CD4-positive, alpha-beta T cell treated with Interleukin-6 at 100 ng/mL for 8 hours (primary cell): ENCODE data around the gene DDN.

Experiments
- DNase-seq: peaks from one replicate; pipeline ENCODE4 v3.0.0-alpha.2; 2020; ENCODE audit warnings: mixed read lengths, low spot score

The DDN gene

DNA sequence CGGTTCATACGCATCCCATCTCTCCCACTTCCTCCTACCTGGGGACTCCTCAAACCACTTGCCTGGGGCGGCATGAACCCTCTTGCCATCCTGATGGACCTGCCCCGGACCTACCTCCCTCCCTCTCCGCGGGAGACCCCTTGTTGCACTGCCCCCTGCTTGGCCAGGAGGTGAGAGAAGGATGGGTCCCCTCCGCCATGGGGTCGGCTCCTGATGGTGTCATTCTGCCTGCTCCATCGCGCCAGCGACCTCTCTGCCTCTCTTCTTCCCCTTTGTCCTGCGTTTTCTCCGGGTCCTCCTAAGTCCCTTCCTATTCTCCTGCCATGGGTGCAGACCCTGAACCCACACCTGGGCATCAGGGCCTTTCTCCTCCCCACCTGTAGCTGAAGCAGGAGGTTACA is 17.4 kb downstream of the DDN start:
- DNase-seq = no peak

DNA sequence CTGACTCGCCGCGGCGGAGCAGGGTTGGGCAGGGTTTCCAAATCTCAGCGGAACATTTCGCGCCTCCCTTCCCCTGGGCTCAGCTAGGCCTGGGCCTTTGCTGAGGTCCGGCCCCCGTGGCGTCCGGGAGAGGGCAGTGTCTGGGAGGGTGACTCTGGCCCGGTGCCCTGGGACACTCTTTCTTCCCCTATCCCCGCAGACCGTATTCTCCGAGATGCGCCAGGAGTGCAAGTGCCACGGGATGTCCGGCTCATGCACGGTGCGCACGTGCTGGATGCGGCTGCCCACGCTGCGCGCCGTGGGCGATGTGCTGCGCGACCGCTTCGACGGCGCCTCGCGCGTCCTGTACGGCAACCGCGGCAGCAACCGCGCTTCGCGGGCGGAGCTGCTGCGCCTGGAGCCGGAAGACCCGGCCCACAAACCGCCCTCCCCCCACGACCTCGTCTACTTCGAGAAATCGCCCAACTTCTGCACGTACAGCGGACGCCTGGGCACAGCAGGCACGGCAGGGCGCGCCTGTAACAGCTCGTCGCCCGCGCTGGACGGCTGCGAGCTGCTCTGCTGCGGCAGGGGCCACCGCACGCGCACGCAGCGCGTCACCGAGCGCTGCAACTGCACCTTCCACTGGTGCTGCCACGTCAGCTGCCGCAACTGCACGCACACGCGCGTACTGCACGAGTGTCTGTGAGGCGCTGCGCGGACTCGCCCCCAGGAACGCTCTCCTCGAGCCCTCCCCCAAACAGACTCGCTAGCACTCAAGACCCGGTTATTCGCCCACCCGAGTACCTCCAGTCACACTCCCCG is 18.0 kb downstream of the DDN start:
- DNase-seq = peak; percentile 53

GRCh38 chr12:48980389-48980952 is 18.7 kb downstream of the DDN start:
- no peak for DNase-seq

- no peak for DNase-seq
Observed at GRCh38 chr12:48979602-48980388, 19.4 kb downstream of the DDN start.

- no peak for DNase-seq
Observed at GRCh38 chr12:48978741-48979601, 20.2 kb downstream of the DDN start.

GRCh38 chr12:48978291-48978740 is 20.9 kb downstream of the DDN start, which contains the start of gene WNT1:
TSS of gene WNT1 (plus strand) at chr12:48978322. CDS start at chr12:48978651, 329 bp downstream.
- no peak for DNase-seq

DNA sequence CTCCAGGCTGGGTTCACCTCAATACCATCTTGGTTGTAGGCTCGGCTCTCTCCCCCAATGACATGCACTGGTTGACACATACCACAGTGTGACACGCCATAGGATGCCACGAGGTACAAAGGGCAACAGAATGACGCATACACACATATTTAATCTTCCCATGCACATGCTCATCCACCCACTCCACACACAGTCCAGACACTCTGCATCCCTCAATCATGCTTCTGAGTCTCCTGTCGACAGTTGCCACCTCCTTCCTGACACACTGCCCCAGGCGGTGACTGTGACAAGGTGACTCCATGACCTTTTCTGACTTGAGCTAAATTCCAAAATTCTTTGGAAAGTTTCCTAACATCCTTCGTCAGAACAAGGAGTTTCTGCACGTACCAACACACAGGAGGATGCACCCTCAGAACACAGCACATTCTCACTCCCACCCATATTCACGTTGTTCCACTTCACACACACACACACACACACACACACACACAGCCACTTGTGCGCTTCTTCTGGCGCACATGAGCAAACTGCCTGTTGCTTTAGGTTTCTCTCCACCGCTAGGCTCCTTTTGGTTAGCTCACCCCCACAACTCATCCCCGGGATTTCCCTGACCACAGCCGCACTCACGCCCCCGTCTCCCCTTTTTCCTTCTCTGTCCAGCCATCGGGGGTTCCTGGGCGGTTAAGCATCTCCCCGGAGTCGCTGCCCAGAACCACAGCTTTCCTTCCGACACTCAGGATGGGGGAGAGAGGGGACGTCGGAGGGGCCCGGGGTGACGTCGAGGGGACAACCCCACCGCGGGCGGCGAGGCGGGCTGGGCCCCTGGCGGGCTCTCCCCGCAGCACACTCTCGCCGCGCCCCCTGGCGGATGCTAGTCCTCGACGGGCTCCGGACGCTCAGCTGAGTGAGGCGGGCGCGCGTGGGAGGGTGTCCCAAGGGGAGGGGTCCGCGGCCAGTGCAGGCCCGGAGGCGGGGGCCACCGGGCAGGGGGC is 21.6 kb downstream of the DDN start:
- DNase-seq = peak; percentile 67

GRCh38 chr12:48973941-48974673 is 25.1 kb downstream of the DDN start:
- no peak for DNase-seq

DNA sequence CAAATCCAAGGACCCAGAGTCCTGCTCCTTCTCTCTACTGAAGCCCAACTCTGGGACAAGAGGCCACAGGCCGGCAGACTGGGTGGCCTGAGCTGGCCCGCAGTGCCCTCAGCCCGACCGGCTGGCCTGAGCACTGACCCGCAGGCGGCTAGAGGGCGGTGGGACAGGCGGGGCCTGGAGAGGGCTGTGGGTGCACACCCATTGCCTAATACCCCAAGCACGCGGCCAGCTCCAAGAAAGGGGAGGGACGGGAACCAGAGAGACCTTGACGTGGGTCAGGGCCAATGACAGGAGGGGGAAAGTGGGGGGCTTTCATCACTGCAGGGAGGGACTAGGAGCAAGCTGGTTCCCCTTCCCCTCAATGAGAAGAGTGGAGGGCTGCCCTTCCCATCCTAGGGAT is 25.6 kb downstream of the DDN start:
- no peak for DNase-seq

- DNase-seq = no peak
Observed at GRCh38 chr12:48972952-48973483, 26.2 kb downstream of the DDN start.

DNA sequence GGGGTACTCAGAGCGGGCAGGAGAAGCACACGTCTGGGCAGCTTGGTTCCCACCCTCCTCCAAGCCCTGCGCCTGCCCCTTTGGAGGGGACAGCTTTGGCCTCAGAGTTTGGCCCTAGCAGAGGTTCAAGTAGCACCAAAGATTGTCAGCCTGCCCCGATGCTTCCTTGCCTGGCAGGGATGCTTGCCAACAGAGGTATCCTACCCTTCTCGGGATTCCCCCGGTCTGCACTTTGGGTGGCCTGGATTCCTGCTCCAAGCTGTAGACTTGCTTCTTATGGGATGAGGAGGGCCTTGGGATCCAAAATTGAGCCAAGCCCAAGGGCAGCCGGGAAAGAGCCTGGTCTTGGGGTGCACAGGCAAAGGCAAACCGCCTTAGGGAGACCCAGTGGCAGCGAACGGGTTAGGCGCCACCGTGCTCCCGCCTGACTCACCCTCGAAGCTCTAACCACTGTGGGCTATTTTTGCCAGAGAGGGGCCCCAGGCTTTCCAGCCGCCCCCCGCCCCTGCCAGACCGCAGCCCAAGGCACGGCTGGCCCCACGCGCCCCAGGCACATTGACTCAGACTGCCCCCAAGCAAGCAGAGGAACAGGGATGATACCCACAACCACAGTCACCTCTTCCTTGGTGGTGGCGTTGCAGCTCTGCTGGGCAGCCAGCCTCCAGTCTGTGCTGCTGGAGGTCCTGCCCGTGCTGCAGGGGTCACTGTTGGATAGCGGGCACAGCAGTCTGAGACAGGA is 26.8 kb downstream of the DDN start:
- no peak for DNase-seq

- DNase-seq = no peak
Observed at GRCh38 chr12:48970702-48971334, 28.4 kb downstream of the DDN start.

DNA sequence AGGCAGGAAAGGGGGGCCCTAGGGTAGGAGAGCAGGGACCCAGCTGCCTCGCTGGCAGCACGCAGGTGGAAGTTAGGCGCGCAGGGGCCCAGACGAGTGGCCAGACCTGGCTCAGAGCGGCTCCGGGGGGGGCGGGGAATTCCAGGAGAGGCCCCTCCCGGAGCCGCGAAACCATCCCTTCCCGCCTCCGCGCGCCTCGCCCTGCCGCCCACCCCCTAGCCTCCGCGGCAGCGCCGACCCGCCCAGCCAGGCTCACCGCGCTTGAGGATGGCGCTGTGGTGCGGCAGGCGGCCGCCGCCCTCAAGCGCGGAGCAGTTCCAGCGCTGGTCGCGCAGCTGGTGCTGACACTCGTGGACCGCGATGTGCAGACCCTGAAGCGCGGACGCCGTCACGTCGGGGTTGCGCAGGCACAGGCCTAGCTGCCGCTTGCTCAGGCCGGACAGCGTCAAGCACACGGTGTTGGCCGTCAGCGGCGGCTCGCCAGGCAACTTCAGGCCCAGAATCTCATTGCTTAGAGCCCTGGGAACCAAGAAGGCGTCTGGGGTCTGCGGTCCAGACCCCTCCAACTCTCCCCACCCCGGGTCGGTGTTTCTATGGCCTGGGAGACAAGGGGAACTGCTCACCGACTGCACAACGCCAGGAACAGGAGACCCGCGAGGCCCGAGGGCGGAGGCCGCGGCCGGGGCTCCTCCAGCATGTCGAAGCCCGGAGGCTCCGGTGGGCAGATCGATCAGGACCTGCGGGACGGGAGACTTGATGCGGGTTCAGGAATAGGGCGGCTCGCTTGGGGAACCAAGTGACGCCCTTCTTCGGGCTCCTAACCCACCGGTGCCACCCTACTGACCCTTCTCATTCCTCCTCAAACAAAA is 29.1 kb downstream of the DDN start:
- DNase-seq = no peak

GRCh38 chr12:48969160-48969771 is 29.9 kb downstream of the DDN start:
- no peak for DNase-seq

GRCh38 chr12:48968467-48968866 is 30.7 kb downstream of the DDN start:
- DNase-seq = no peak

- no peak for DNase-seq
Observed at GRCh38 chr12:48967991-48968390, 31.2 kb downstream of the DDN start.
